ENCODE results near the gene RNF225. TPM values are rescaled to one million over a fixed set of nuclear protein-coding genes. Genes with fewer than 3 reads are reported as not detected.
A peak's percentile ranks its signal among the peaks of the same experiment; 100 is the strongest.

RNF225 gene
- total and polyA plus RNA-seq, 2 of the 13 experiments (the other 11 are each of a cell fraction or from before 2014, with no cell fraction given): not detected

DNA sequence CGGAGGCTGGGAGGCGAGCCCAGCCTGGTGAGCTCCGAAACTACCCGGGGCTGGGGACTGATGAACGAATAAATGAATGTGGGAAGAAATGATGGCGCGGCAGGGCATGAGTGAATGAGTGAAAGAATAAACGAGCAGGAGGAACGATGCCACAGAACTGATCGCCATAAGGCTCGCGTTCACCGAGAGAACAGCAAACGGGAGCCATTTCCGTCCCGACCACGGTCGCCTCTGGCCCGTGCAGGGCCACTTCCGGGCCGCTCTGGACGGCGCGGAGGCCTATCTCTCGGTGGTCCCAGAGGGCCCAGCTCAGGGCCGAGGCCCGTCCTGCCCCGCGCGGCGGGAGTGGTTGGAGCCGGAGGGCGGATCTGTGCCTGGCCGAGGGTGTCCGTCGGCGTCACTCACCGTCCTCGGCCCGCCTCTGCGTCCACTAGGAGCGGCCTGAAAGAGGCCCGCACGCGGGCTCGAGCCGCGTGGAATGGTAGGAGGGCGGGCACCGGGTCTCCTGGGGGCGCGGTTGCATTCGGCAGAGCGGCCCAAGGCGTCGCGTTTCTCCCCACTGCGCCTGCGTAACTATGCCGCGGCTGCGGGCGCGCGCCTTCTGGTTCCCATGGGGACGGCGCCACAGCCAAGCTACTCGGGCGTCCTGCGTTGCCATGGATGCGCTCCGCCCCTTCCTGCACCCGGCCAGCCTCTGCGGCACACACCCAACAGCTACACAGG is 33.0 kb upstream of the RNF225 start, which contains the start of gene ZNF497 (continued):
- TF ChIP-seq, protein P1, sequence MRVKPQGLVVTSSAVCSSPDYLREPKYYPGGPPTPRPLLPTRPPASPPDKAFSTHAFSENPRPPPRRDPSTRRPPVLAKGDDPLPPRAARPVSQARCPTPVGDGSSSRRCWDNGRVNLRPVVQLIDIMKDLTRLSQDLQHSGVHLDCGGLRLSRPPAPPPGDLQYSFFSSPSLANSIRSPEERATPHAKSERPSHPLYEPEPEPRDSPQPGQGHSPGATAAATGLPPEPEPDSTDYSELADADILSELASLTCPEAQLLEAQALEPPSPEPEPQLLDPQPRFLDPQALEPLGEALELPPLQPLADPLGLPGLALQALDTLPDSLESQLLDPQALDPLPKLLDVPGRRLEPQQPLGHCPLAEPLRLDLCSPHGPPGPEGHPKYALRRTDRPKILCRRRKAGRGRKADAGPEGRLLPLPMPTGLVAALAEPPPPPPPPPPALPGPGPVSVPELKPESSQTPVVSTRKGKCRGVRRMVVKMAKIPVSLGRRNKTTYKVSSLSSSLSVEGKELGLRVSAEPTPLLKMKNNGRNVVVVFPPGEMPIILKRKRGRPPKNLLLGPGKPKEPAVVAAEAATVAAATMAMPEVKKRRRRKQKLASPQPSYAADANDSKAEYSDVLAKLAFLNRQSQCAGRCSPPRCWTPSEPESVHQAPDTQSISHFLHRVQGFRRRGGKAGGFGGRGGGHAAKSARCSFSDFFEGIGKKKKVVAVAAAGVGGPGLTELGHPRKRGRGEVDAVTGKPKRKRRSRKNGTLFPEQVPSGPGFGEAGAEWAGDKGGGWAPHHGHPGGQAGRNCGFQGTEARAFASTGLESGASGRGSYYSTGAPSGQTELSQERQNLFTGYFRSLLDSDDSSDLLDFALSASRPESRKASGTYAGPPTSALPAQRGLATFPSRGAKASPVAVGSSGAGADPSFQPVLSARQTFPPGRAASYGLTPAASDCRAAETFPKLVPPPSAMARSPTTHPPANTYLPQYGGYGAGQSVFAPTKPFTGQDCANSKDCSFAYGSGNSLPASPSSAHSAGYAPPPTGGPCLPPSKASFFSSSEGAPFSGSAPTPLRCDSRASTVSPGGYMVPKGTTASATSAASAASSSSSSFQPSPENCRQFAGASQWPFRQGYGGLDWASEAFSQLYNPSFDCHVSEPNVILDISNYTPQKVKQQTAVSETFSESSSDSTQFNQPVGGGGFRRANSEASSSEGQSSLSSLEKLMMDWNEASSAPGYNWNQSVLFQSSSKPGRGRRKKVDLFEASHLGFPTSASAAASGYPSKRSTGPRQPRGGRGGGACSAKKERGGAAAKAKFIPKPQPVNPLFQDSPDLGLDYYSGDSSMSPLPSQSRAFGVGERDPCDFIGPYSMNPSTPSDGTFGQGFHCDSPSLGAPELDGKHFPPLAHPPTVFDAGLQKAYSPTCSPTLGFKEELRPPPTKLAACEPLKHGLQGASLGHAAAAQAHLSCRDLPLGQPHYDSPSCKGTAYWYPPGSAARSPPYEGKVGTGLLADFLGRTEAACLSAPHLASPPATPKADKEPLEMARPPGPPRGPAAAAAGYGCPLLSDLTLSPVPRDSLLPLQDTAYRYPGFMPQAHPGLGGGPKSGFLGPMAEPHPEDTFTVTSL (CRISPR knock-in tag; IDR thresholded peaks at IDR 0.05; ENCODE audit: borderline replicate concordance): peak; percentile 67; the same call in 1 of the 2 replicates
- TF ChIP-seq PAX8 (CRISPR knock-in tag; IDR thresholded peaks at IDR 0.05; ENCODE audit: borderline replicate concordance) (no peak; the same call in 1 of the 2 replicates), ZNF33A (CRISPR knock-in tag; IDR thresholded peaks at IDR 0.05; ENCODE audit: borderline replicate concordance) (0 out of 2 replicates have a peak, but pooled peaks have one; percentile 77), KAT2B (IDR thresholded peaks at IDR 0.05; ENCODE audit: borderline replicate concordance, low read depth, low read length) (no peak), RBFOX2 (IDR thresholded peaks at IDR 0.05; ENCODE audit: low read depth, low read length) (peak; percentile 96), ZNF234 (CRISPR knock-in tag; conservative IDR thresholded peaks at IDR 0.05) (no peak), ZNF564 (CRISPR knock-in tag; IDR thresholded peaks at IDR 0.05) (peak; percentile 80; the same call in 1 of the 2 replicates), CBX1 (IDR thresholded peaks at IDR 0.05; ENCODE audit: low read depth) (peak; percentile 16), ZNF678 (CRISPR knock-in tag; IDR thresholded peaks at IDR 0.05) (0 out of 2 replicates have a peak, but pooled peaks have one; percentile 62), HNF1A (IDR thresholded peaks at IDR 0.05; ENCODE audit: low read depth) (no peak), HNF1A (CRISPR knock-in tag; IDR thresholded peaks at IDR 0.05; ENCODE audit: borderline replicate concordance) (peak; percentile 18; the same call in 1 of the 2 replicates), ZNF382 (CRISPR knock-in tag; IDR thresholded peaks at IDR 0.05; ENCODE audit: borderline replicate concordance) (no peak)
- TF ChIP-seq, protein P2, sequence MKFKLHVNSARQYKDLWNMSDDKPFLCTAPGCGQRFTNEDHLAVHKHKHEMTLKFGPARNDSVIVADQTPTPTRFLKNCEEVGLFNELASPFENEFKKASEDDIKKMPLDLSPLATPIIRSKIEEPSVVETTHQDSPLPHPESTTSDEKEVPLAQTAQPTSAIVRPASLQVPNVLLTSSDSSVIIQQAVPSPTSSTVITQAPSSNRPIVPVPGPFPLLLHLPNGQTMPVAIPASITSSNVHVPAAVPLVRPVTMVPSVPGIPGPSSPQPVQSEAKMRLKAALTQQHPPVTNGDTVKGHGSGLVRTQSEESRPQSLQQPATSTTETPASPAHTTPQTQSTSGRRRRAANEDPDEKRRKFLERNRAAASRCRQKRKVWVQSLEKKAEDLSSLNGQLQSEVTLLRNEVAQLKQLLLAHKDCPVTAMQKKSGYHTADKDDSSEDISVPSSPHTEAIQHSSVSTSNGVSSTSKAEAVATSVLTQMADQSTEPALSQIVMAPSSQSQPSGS (CRISPR knock-in tag; IDR thresholded peaks at IDR 0.05): peak; percentile 51
